K562 (cell line): Measurements from ENCODE around the gene LPGAT1. TPM values are rescaled to one million over a fixed set of nuclear protein-coding genes. Genes with fewer than 3 reads are reported as not detected.
A peak's percentile ranks its signal among the peaks of the same experiment; 100 is the strongest.

ENCODE experiments used
- ATAC-seq: fragments of 200-7000 bp; cut with Tn5 transposase; 3 replicates; pipeline ENCODE4 v1.9.1; 2020; ENCODE audit warnings: moderate library complexity
- BruUV-seq: library from RNA; stranded (reverse); fragments of 400-500 nt; replicated peaks from 2 replicates; lab custom pipeline; 2021; lab: Mats Ljungman, UMichigan
- CTCF ChIA-PET: fragments of 300-600 bp; formaldehyde crosslinking; extraction: SDS; loops from one replicate; lab custom pipeline; 2021; ENCODE audit warnings: low intra/inter-chr PET ratio; lab: Yijun Ruan, JAX
- POLR2A ChIA-PET: fragments of 300-600, 350-650 bp; sonication (Branson Sonifier 250); formaldehyde crosslinking; extraction: SDS; loops from one replicate; lab custom pipeline; 2021; ENCODE audit warnings: antibody characterized with exemption, inconsistent platforms; lab: Yijun Ruan, JAX
- DNase-seq, 4 experiments: peaks; one replicate each; pipeline versions ENCODE4 v3.0.0 to v3.0.0-alpha.2; 2011 to 2018; ENCODE audit warnings: low spot score in 3 of 4, mixed read lengths in 3 of 4; ENCODE audit errors: extremely low read depth in 1 of 4
- FAIRE-seq: peaks from 2 replicates; lab custom pipeline; 2011; peaks lifted over from hg19 to GRCh38; lab: Jason Lieb, UNC
- H2AFZ ChIP-seq: 2 replicates; pipeline ENCODE4 v1.6.0; 2011; ENCODE audit warnings: low read depth, low read length, control low read depth, inconsistent platforms
- H3K27ac ChIP-seq: fragments of 200-600 bp; 3 replicates; pipeline ENCODE4 v1.8.0; 2011; ENCODE audit warnings: low read depth, mild to moderate bottlenecking, control low read depth, inconsistent platforms, low read length, moderate library complexity, mixed read lengths; ENCODE audit errors: extremely low read depth
- H3K27me3 ChIP-seq, 2 experiments: fragments of 300-600 bp in 1 of 2; 2 replicates in 1 of 2; 3 replicates in 1 of 2; pipeline versions ENCODE4 v1.6.0 to v1.8.0; 2011; ENCODE audit warnings: inconsistent platforms in 2 of 2, low read length in 2 of 2, mild to moderate bottlenecking in 1 of 2, mixed read lengths in 1 of 2, moderate library complexity in 1 of 2; ENCODE audit not compliant: control insufficient read depth in 2 of 2, insufficient read depth in 2 of 2
- H3K36me3 ChIP-seq: fragments of 300-600 bp; 3 replicates; pipeline ENCODE4 v1.8.0; 2011; ENCODE audit warnings: mild to moderate bottlenecking, low read length, inconsistent platforms; ENCODE audit not compliant: control insufficient read depth, insufficient read depth
- H3K4me1 ChIP-seq, 2 experiments: fragments of 200-600 bp in 1 of 2; replicated peaks in 1 of 2; 2 replicates in 1 of 2; 3 replicates in 1 of 2; pipeline versions ENCODE4 v1.5.1 to v1.8.0; 2011; ENCODE audit warnings: inconsistent platforms in 2 of 2, low read length in 2 of 2, mild to moderate bottlenecking in 1 of 2, mixed read lengths in 1 of 2, moderate library complexity in 1 of 2; ENCODE audit not compliant: control insufficient read depth in 2 of 2, insufficient read depth in 2 of 2
- H3K4me2 ChIP-seq: 2 replicates; pipeline ENCODE4 v1.6.1; 2011; ENCODE audit warnings: low read length, control low read depth, inconsistent platforms, mixed read lengths; ENCODE audit not compliant: insufficient read depth
- H3K4me3 ChIP-seq: fragments of 200-600 bp; sonication (generic), shearing (Covaris generic); 2 replicates; pipeline ENCODE4 v1.5.1; 2016; ENCODE audit warnings: control low read depth, inconsistent platforms
- H3K79me2 ChIP-seq: fragments of 200-600 bp; 3 replicates; pipeline ENCODE4 v1.8.0; 2011; ENCODE audit warnings: low read length, inconsistent platforms; ENCODE audit not compliant: control insufficient read depth, insufficient read depth
- H3K9ac ChIP-seq, 2 experiments: 2 replicates each; pipeline versions ENCODE4 v1.6.0 to v1.6.1; 2011; ENCODE audit warnings: low read depth in 2 of 2, low read length in 2 of 2, control low read depth in 1 of 2, inconsistent platforms in 1 of 2, mild to moderate bottlenecking in 1 of 2, mixed read lengths in 1 of 2; ENCODE audit not compliant: insufficient read depth in 1 of 2
- H3K9me1 ChIP-seq: one replicate; pipeline ENCODE4 v1.6.0; 2011; ENCODE audit warnings: inconsistent platforms, mild to moderate bottlenecking, low read length, moderate library complexity; ENCODE audit not compliant: control insufficient read depth, insufficient read depth
- H3K9me3 ChIP-seq: replicated peaks from 2 replicates; pipeline ENCODE4 v1.5.1; 2011; ENCODE audit warnings: low read depth, low read length, inconsistent platforms; ENCODE audit not compliant: control insufficient read depth, insufficient read depth
- H4K20me1 ChIP-seq: replicated peaks from 2 replicates; pipeline ENCODE4 v1.6.1; 2011; ENCODE audit warnings: low read length, inconsistent platforms, mixed read lengths; ENCODE audit not compliant: control insufficient read depth, insufficient read depth
- C11orf30 ChIP-seq: fragments of 450-650 bp; IDR thresholded peaks from 2 replicates; pipeline ENCODE4 v1.6.1; 2016; ENCODE audit warnings: low read depth, mild to moderate bottlenecking
- E4F1 ChIP-seq: fragments of 250-450 bp; sonication (Bioruptor Pico); IDR thresholded peaks from 2 replicates; pipeline ENCODE4 v1.5.0; 2021; ENCODE audit warnings: mild to moderate bottlenecking, borderline replicate concordance
- FOXM1 ChIP-seq, 2 experiments: fragments of 450-650 bp in 1 of 2; sonication (generic) in 1 of 2; formaldehyde crosslinking in 1 of 2; IDR thresholded peaks; 2 replicates each; pipeline versions ENCODE4 v1.6.1 to v1.9.0; 2017 to 2022; ENCODE audit warnings: low read depth in 2 of 2, mild to moderate bottlenecking in 2 of 2, missing genetic modification reagents in 1 of 2, moderate library complexity in 1 of 2
- HNRNPLL ChIP-seq: fragments of 200-400 bp; formaldehyde crosslinking; IDR thresholded peaks from 2 replicates; pipeline ENCODE4 v1.6.1; 2017; ENCODE audit warnings: low read length, low read depth, mild to moderate bottlenecking; ENCODE audit not compliant: poor library complexity, severe bottlenecking
- KLF16 ChIP-seq: IDR thresholded peaks from 2 replicates; pipeline ENCODE4 v1.6.1; 2016; ENCODE audit warnings: antibody characterized with exemption
- MAFF ChIP-seq: IDR thresholded peaks from 2 replicates; pipeline ENCODE4 v1.6.1; 2012; ENCODE audit warnings: low read length, improper control_type of control experiment
- MECOM ChIP-seq: fragments of 250-450 bp; sonication (Bioruptor Pico); IDR thresholded peaks from 2 replicates; pipeline ENCODE4 v1.8.0; 2022; ENCODE audit warnings: inconsistent platforms
- NFIC ChIP-seq: fragments of 450-650 bp; IDR thresholded peaks from 2 replicates; pipeline ENCODE4 v1.6.1; 2017; ENCODE audit warnings: mild to moderate bottlenecking, inconsistent platforms
- NFIX ChIP-seq: fragments of 250-450 bp; sonication (Bioruptor Pico); IDR thresholded peaks from 2 replicates; pipeline ENCODE4 v1.4.0; 2020; ENCODE audit warnings: low read depth, mild to moderate bottlenecking, moderate library complexity
- POLR3G ChIP-seq: IDR thresholded peaks from 2 replicates; pipeline ENCODE4 v1.6.1; 2011; ENCODE audit not compliant: insufficient read length, insufficient replicate concordance; ENCODE audit errors: extremely low read depth
- RAD51 ChIP-seq: fragments of 450-650 bp; IDR thresholded peaks from 2 replicates; pipeline ENCODE4 v1.7.1; 2016; ENCODE audit warnings: low read depth, mild to moderate bottlenecking, borderline replicate concordance
- TEAD2 ChIP-seq: fragments of 450-650 bp; IDR thresholded peaks from 2 replicates; pipeline ENCODE4 v1.6.1; 2016; ENCODE audit warnings: missing genetic modification characterization, control low read depth, missing compliant biosample characterization
- THRB ChIP-seq: fragments of 450-650 bp; formaldehyde crosslinking; conservative IDR thresholded peaks from 2 replicates; pipeline ENCODE4 v1.4.0; 2022; ENCODE audit warnings: mild to moderate bottlenecking, missing genetic modification characterization
- U2AF2 ChIP-seq: fragments of 200-400 bp; formaldehyde crosslinking; optimal IDR thresholded peaks from 2 replicates; pipeline ENCODE3; 2017; ENCODE audit warnings: low read depth, mild to moderate bottlenecking, low read length
- ZEB2 ChIP-seq: fragments of 450-650 bp; IDR thresholded peaks from 2 replicates; pipeline ENCODE4 v1.6.1; 2016
- ZNF232 ChIP-seq: sonication (generic); formaldehyde crosslinking; IDR thresholded peaks from 2 replicates; pipeline ENCODE4 v1.8.0; 2022; ENCODE audit warnings: mild to moderate bottlenecking, missing genetic modification reagents
- ZNF316 ChIP-seq: fragments of 450-650 bp; IDR thresholded peaks from 2 replicates; pipeline ENCODE4 v1.6.1; 2016
- ZNF57 ChIP-seq: fragments of 450-650 bp; formaldehyde crosslinking; IDR thresholded peaks from 2 replicates; pipeline ENCODE4 v1.4.0; 2020; ENCODE audit warnings: mild to moderate bottlenecking, moderate library complexity
- WGBS: fragments of 100-300 bp; shearing (Covaris generic); methylation state at CpG from one replicate; pipeline ENCODE4 v1.1.6; 2016; ENCODE audit warnings: low coverage, mixed read lengths; ENCODE audit not compliant: insufficient coverage; ENCODE audit errors: missing lambda C conversion rate; 5-methylcytosine and 5-hydroxymethylcytosine counted together
- in situ Hi-C: fragments of 300-500 bp; cut with MboI; formaldehyde crosslinking; loops from 4 replicates; pipeline ENCODE4 v1.15.0; 2018; ENCODE audit warnings: inconsistent platforms, mixed read lengths
- intact Hi-C: fragments of 100-400 bp; cut with micrococcal nuclease; formaldehyde crosslinking; loops from 2 replicates; pipeline ENCODE4 v1.14.2; 2022
- polyA plus RNA-seq, 8 experiments: library from polyadenylated mRNA; depleted of rRNA in 4 of 8; stranded (reverse) in 5 of 8; unstranded in 3 of 8; fragments of >200 nt; fragmentation: Nextera tagmentation in 2 of 8; fragmentation: Illumina TruSeq in 1 of 8; extraction: Ambion mirVana in 2 of 8; extraction: Trizol in 1 of 8; gene quantifications; 2 replicates each; pipeline versions ENCODE4 v1.2.1 to v1.2.3, GENCODE V29; 2011 to 2014; ENCODE audit warnings: inconsistent platforms in 1 of 8, missing spikeins in 1 of 8
- total RNA-seq, 7 experiments: library from RNA; depleted of rRNA in 6 of 7; stranded (reverse); fragments of >200 nt in 6 of 7; fragmentation: Illumina TruSeq in 2 of 7; extraction: Trizol in 2 of 7; gene quantifications; 2 replicates each; pipeline versions ENCODE4 v1.2.1 to v1.2.3, GENCODE V29; 2011 to 2021; ENCODE audit warnings: low replicate concordance in 1 of 7
- TF ChIP-seq, protein P1 (sequence below), 2 experiments: fragments of 200-800 bp in 1 of 2; sonication (Bioruptor generic) in 1 of 2; sonication (generic) in 1 of 2; formaldehyde crosslinking in 1 of 2; IDR thresholded peaks in 1 of 2; conservative IDR thresholded peaks in 1 of 2; 2 replicates each; pipeline versions ENCODE4 v1.5.0 to v1.6.1; 2016 to 2020; ENCODE audit warnings: missing compliant biosample characterization in 1 of 2, missing genetic modification characterization in 1 of 2, missing genetic modification reagents in 1 of 2

Gene LPGAT1
- total and polyA plus RNA-seq, 9 of the 15 experiments (the other 6 are each of a cell fraction or from before 2014, with no cell fraction given) = 5.7 to 31.4 (median 16.3) TPM

DNA sequence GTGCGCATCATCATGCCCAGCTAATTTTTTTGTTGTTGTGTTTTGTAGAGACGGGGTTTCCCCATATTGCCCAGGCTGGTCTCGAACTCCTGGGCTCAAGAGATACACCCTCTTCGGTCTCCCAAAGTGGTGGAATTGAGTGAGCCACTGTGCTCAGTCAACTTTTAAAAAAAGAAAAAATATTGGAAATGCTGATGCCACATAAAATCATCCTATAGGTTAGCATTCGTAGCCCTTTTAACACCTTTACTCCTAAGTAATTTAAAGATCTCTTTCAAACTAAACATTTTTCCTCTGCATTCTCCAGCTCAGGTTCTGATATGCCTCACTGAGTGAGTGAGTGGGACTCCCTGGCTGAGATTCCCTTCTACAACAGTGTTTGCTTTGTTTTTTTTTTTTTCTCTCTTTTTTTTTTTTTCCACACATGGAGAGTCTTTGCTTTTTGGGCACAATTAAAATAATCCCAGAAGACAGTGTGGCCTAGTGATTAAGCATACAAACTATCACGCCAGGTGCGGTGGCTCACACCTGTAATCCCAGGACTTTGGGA lies 74.0 kb downstream of the LPGAT1 start:
- intact Hi-C loops = no loop called here
- Histone ChIP-seq H2AFZ (no peak overlapping the region), H3K79me2 (no peaks in the 10 kb centered on the region), H3K9me1 (no peaks in the 10 kb centered on the region), H3K27me3 (no peaks in the 10 kb centered on the region), H4K20me1 (no peaks in the 10 kb centered on the region), H3K4me1 (peaks cover 0 to 9% of the 10 kb centered on the region in 2 experiments; a peak in 2 of 5 replicates), H3K9me3 (no peaks in the 10 kb centered on the region), H3K27ac (no peak overlapping the region), H3K36me3 (no peaks in the 10 kb centered on the region), H3K4me3 (no peak overlapping the region), H3K4me2 (no peak overlapping the region), H3K9ac (no peak overlapping the region)
- in situ Hi-C loops = no loop called here
- POLR2A ChIA-PET = interaction anchor here (0.6 to 1.6 kb wide), 3 partner anchors 10 to 65 kb away, joined by 3 to 5 read pairs (median 3); no protein-coding TSS in a partner anchor
- WGBS = 88% methylated on average over 7 of the region's 7 CpGs
- FAIRE-seq = no peak
- DNase-seq = no peak
- ATAC-seq = no peak
- CTCF ChIA-PET = no interaction called here
- BruUV-seq = no TSS peak
- TF ChIP-seq FOXM1 (IDR thresholded peaks at IDR 0.05; ENCODE audit: low read depth) (no peak), FOXM1 (CRISPR knock-in tag; IDR thresholded peaks at IDR 0.05; ENCODE audit: low read depth) (no peak), ZNF316 (peak; percentile 62), E4F1 (CRISPR knock-in tag) (no peak), TEAD2 (no peak), POLR3G (no peak), U2AF2 (no peak), KLF16 (no peak), NFIX (CRISPR knock-in tag) (no peak), ZEB2 (no peak), THRB (CRISPR knock-in tag) (no peak), NFIC (no peak), MAFF (0 out of 2 replicates have a peak, but pooled peaks have one; percentile 8), RAD51 (no peak), C11orf30 (0 out of 2 replicates have a peak, but pooled peaks have one; percentile 27), HNRNPLL (no peak), MECOM (CRISPR knock-in tag) (no peak), ZNF57 (CRISPR knock-in tag) (no peak), ZNF232 (CRISPR knock-in tag) (no peak)
- TF ChIP-seq, protein P1, sequence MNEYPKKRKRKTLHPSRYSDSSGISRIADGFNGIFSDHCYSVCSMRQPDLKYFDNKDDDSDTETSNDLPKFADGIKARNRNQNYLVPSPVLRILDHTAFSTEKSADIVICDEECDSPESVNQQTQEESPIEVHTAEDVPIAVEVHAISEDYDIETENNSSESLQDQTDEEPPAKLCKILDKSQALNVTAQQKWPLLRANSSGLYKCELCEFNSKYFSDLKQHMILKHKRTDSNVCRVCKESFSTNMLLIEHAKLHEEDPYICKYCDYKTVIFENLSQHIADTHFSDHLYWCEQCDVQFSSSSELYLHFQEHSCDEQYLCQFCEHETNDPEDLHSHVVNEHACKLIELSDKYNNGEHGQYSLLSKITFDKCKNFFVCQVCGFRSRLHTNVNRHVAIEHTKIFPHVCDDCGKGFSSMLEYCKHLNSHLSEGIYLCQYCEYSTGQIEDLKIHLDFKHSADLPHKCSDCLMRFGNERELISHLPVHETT (CRISPR knock-in tag; conservative IDR thresholded peaks at IDR 0.05 in 1 of 2, IDR thresholded peaks at IDR 0.05 in 1 of 2) = no peak
